DND-41 (cell line): ENCODE results near the gene CHD1.

Experiments
- EZH2 ChIP-seq: IDR thresholded peaks from 3 replicates; pipeline ENCODE4 v1.6.1; 2012; ENCODE audit warnings: borderline replicate concordance, low read depth, mild to moderate bottlenecking, moderate library complexity, low read length, inconsistent platforms; ENCODE audit not compliant: severe bottlenecking
- TF ChIP-seq, protein P1 (sequence below): IDR thresholded peaks from 2 replicates; pipeline ENCODE4 v1.5.1; 2012; ENCODE audit warnings: borderline replicate concordance, low read length, moderate library complexity, mild to moderate bottlenecking; ENCODE audit not compliant: poor library complexity, severe bottlenecking; ENCODE audit errors: extremely low read depth

DNA sequence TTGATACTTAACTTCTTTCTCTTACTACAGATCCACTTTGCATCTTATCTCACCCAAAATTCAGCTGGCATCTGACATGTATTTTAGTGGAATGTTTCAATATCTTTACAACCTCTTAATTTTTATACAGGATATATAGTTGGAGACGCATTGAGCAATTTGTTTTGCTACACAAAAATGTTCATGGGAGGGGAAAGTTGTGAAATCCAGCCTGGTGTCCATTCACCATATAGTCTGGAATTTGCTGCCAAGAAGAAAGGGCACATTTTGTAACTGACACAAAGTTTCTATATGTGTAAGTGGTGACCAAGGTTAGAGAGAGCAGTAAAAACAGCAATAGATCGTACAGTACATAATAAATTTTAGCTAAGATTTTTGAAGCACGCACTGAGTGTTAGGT, 14.0 kb upstream of the CHD1 start:
- TF ChIP-seq EZH2: no peak
- TF ChIP-seq, protein P1, sequence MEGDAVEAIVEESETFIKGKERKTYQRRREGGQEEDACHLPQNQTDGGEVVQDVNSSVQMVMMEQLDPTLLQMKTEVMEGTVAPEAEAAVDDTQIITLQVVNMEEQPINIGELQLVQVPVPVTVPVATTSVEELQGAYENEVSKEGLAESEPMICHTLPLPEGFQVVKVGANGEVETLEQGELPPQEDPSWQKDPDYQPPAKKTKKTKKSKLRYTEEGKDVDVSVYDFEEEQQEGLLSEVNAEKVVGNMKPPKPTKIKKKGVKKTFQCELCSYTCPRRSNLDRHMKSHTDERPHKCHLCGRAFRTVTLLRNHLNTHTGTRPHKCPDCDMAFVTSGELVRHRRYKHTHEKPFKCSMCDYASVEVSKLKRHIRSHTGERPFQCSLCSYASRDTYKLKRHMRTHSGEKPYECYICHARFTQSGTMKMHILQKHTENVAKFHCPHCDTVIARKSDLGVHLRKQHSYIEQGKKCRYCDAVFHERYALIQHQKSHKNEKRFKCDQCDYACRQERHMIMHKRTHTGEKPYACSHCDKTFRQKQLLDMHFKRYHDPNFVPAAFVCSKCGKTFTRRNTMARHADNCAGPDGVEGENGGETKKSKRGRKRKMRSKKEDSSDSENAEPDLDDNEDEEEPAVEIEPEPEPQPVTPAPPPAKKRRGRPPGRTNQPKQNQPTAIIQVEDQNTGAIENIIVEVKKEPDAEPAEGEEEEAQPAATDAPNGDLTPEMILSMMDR: no peak
